Measurements from ENCODE around the gene MADCAM1.
A peak's percentile ranks its signal among the peaks of the same experiment; 100 is the strongest.
"Not testable (repeated sequence)": the region's sequence is repeated elsewhere in the genome, so short reads cannot be mapped to it uniquely, and the experiment has no call there.

Gene MADCAM1

DNA sequence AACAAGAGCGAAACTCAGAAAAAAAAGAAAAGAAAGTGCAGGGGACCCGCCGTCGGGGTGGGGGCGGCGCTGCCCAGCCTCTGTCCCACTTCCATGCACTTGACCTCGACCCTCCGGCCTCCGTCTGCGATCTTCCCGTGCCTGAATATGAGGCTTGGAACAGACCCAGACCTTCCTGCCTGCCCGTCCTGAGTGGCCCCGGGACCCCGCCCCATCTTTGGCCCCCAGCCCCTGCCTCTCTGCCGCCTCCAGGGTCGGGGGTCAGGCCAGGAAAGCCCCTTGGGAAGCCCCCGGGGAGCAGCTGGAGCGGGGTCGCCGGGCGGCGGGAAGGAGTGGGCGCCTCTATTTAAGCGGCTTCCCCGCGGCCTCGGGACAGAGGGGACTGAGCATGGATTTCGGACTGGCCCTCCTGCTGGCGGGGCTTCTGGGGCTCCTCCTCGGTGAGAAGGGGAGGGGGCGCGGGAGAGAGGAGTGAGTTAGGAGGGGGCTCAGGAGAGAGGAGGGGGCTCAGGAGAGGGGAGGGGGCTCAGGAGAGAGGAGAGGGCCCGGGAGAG, at the start of gene MADCAM1:
MADCAM1 (plus strand) TSS at position 375 of the 554 bp plus-strand sequence; CDS start at position 389, 14 bp downstream.
- DNase-seq = no peak

GRCh38 chr19:447064-447426, 49.2 kb upstream of the MADCAM1 start:
- DNase-seq = no peak

DNA sequence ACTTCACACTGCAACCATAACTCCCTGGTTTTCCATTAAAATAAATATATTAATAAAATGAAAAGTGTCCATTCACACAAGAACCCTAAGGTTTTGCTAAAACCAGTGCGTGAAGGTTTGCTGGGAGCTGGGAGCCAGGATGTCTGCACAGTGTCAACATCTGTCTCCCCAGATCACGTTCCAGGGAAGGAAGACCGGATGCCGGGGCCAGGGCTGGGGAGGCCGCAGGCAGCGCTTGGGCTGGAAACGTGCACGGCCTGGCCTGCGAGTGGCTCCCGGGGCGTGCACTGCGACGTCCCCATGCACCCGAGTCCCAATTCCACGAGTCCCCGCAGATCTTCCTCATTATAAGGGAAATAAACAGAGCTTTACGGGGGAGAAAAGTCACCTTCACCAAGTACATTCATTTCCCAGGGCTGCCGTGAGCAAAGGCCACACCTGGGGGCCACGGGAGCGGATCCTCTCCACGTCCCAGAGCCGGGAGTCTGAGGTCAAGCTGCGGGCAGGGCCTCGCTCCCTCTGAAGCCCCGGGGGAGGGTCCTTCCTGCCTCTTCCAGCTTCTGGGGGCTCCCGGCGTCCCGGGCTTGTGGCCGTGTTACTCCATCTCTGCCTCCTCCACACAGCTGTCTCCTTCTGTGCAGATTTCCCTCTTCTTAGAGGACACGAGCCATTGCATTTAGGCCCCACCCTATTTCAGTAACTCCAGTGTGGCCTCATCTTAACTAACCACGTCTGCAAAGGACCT, 48.3 kb upstream of the MADCAM1 start:
- no peak for DNase-seq

GRCh38 chr19:449916-450315, 46.4 kb upstream of the MADCAM1 start:
- DNase-seq = no peak

DNA sequence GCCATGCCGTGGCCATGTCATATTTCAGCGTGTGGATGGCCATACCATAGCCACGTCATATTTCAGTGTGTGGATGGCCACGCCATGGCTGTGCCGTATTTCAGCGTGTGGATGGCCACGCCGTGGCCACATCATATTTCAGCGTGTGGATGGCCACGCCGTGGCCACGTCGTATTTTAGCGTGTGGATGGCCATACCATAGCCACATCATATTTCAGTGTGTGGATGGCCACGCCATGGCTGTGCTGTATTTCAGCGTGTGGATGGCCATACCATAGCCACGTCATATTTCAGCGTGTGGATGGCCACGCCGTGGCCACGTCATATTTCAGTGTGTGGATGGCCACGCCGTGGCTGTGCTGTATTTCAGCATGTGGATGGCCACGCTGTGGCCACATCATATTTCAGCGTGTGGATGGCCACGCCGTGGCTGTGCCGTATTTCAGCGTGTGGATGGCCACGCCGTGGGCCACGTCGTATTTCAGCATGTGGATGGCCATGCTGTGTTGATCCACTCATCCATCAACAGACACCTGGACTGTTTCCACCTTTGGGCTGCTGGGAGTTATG, 45.3 kb upstream of the MADCAM1 start:
- not testable (repeated sequence) for DNase-seq

- no peak for DNase-seq
These were observed 43.5 kb upstream of the MADCAM1 start for GRCh38 chr19:452829-453228.

GRCh38 chr19:453606-454005, 42.7 kb upstream of the MADCAM1 start:
- DNase-seq = no peak

GRCh38 chr19:455031-455705, 41.1 kb upstream of the MADCAM1 start:
- DNase-seq = no peak

GRCh38 chr19:455851-456546, 40.3 kb upstream of the MADCAM1 start:
- no peak for DNase-seq

- no peak for DNase-seq
These were observed 39.7 kb upstream of the MADCAM1 start for GRCh38 chr19:456547-457110.

DNA sequence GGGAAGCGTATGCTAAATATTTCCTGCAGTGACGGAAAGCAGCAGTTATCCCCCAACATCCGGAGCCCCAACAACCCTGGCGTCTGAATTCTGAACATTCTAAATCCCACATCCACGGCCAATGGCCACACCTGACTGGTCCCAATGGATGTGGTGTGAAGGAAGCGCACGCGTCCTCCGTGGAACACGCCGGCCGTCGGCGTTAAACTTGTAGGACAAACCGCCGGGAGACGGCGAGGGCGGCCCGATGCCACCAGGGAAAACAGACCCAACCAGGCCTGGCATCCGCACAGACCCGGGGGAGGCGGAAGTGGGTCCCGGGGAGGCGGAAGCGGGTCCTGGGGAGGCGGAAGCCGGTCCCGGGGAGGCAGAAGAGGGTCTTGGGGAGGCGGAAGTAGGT, 38.6 kb upstream of the MADCAM1 start:
- no peak for DNase-seq

GRCh38 chr19:458091-459042, 37.9 kb upstream of the MADCAM1 start:
- no peak for DNase-seq

- DNase-seq = peak; percentile 9 to 66
These were observed 36.4 kb upstream of the MADCAM1 start for GRCh38 chr19:459724-460511.

DNA sequence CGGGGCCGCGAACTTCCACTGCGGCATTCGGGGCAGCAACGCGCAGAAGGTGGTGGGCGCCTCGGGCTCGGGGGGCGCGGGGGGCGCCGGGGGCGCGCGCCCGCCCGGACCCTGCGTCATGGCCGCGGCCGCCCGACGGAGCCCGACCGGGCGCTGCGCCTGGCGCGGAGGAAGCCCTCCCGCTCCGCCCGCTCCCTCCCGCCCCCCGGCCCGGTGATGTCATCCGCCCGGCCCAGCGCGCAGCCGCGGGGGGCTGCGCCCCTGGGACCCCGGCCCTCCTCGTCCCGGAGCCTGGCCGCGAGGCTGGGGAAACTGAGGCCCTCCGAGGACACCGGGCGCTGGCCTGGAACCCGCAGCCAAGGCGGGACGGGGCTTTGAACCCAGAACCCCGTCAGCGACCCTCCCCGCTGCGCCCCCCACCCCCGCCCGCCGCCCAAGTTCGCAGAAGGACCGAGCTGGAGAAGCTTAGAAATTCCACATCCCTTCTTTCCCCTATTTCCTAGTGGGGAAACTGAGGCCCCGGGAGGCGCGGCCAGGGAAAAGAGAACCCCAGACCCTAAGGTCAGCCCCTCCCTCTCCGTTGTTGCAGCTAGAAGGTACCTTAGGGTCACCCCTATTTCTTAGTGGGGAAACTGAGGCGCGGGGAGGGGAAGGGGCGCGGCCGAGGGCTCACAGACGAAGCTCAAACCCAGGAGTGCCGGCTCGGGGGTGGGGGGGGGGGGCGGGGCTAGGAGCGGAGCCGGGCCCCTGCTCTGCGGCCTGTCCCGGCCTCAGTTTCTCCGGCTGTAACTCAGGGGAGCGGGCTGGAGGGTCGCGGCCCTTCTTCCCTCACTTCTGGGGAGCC, 35.2 kb upstream of the MADCAM1 start, which contains the start of gene SHC2:
SHC2 (minus strand) TSS at position 157 of the 844 bp plus-strand sequence; CDS start at position 120, 37 bp downstream.
- DNase-seq = peak in 1 of 2 experiments; percentile 40

GRCh38 chr19:461721-462551, 34.4 kb upstream of the MADCAM1 start:
- peak; percentile 32 to 51 for DNase-seq

GRCh38 chr19:463483-464207, 32.6 kb upstream of the MADCAM1 start:
- DNase-seq = no peak

- no peak for DNase-seq
These were observed 32.1 kb upstream of the MADCAM1 start for GRCh38 chr19:464208-464545.
